Left lung (tissue), 10 donors: ENCODE results near the gene GABRD. TPM values are rescaled to one million over a fixed set of nuclear protein-coding genes. Genes with fewer than 3 reads are reported as not detected.
A peak's percentile ranks its signal among the peaks of the same experiment; 100 is the strongest.

Source experiments
- ATAC-seq: fragments of 200-7000 bp; cut with Tn5 transposase; one replicate; pipeline ENCODE4 v1.9.1; 2020; ENCODE audit warnings: moderate library complexity
- DNase-seq, 4 donors: peaks; one replicate each; pipeline ENCODE4 v3.0.0-alpha.2; 2013 to 2020
- H3K27ac ChIP-seq, 2 donors: fragments of 200-600 bp; sonication (generic) in 1 of 2; one replicate each; pipeline versions ENCODE4 v1.5.0 to v1.8.0; 2020 to 2021
- H3K27me3 ChIP-seq, 2 donors: fragments of 200-600 bp; sonication (generic) in 1 of 2; one replicate each; pipeline versions ENCODE4 v1.5.0 to v1.8.0; 2020 to 2021
- H3K36me3 ChIP-seq, 2 donors: fragments of 200-600 bp; sonication (generic) in 1 of 2; one replicate each; pipeline versions ENCODE4 v1.5.0 to v1.8.0; 2020 to 2021
- H3K4me1 ChIP-seq, 2 donors: fragments of 200-600 bp; one replicate each; pipeline ENCODE4 v1.8.0; 2021
- H3K4me3 ChIP-seq, 2 donors: fragments of 200-600 bp; sonication (generic) in 1 of 2; one replicate each; pipeline versions ENCODE4 v1.5.0 to v1.8.0; 2020 to 2021; ENCODE audit warnings: mild to moderate bottlenecking in 1 of 2
- H3K9me3 ChIP-seq, 2 donors: fragments of 200-600 bp; sonication (generic) in 1 of 2; one replicate each; pipeline versions ENCODE4 v1.5.0 to v1.8.0; 2020 to 2021
- intact Hi-C, 2 donors: fragments of 100-400 bp; cut with DNase I; formaldehyde crosslinking; loops; one replicate each; pipeline versions ENCODE4 v1.11.2 to v1.14.2; 2022
- polyA plus RNA-seq, 6 donors: library from polyadenylated mRNA; unstranded; fragments of 120-200 nt; gene quantifications; one replicate each; pipeline ENCODE4 v1.2.1, GENCODE V29; 2013; ENCODE audit not compliant: insufficient read length in 6 of 6
- total RNA-seq, 2 donors: library from RNA; stranded (reverse); fragmentation: NEBNext Ultra II Directional; extraction: Animal tissue kit (Norgen Biotek cat#: 25700); gene quantifications; one replicate each; pipeline ENCODE4 v1.2.1, GENCODE V29; 2021
- TF ChIP-seq, protein P1 (sequence below), 2 donors: fragments of 200-600 bp; sonication (generic) in 1 of 2; IDR thresholded peaks; one replicate each; pipeline versions ENCODE4 v1.5.0 to v1.8.0; 2021; ENCODE audit warnings: antibody characterized with exemption in 2 of 2
- donor health status: DM: no; HTN: yes; CAD: no.
- donor health status: DM: no; HTN: no; CAD: no.

Gene GABRD
- total and polyA plus RNA-seq, 8 donors: 0.31 to 14.2 (median 9.3) TPM

DNA sequence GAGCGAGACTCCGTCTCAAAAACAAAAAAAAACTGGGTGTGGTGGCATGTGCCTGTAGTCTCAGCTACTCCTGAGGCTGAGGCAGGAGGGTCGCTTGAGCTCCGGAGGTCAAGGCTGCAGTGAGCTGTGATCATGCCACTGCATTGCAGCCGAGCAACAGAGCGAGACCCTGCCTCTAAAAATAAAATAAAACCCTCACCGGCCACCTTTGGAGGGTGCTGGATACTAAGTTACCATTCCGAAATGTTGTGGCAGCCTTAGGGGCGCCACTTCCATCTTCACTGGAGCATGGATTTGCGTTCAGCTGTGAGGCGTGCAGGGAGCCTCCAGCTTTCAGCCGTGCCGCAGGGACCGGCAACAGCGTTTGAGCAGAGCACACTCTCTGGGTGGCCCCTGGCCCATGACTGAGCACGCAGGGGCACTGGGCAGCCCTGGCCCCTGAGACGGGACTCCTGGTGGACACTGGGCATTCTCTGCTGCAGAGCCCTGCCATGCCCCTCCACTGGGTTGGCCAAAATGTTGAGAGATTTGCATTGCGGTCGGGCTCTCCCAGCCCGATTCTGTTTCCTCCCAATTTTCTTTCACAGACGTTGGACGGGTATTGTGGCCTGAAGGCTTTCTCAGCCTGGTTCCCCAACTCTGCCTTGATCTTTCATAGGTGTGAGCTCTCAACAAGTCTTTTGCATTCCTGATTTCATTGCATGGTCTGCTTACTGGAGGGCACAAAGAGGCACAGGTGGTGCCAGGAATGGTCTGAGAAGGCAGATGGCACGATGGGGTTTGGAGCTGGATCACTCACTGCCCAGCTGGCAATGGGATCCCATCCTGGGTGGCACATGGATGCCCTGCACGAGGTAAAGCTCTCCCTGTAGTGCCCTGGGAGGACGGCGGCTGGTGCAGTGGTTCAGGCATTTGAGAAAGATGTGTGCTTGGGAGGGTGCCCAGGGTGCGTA is 9.8 kb upstream of the GABRD start:
- ATAC-seq (no peak), DNase-seq (peak in 1 of 4 donors; percentile 46)
- no peak overlapping the region for H3K4me3 ChIP-seq
- no peak overlapping the region for H3K27ac ChIP-seq
- intact Hi-C loops: no loop called here
- no peaks in the 10 kb centered on the region for H3K4me1 ChIP-seq
- no peaks in the 10 kb centered on the region for H3K36me3 ChIP-seq
- peaks cover under 1 to 87% of the 10 kb centered on the region in 2 donors for H3K27me3 ChIP-seq
- H3K9me3 ChIP-seq: no peaks in the 10 kb centered on the region
- TF ChIP-seq, protein P1, sequence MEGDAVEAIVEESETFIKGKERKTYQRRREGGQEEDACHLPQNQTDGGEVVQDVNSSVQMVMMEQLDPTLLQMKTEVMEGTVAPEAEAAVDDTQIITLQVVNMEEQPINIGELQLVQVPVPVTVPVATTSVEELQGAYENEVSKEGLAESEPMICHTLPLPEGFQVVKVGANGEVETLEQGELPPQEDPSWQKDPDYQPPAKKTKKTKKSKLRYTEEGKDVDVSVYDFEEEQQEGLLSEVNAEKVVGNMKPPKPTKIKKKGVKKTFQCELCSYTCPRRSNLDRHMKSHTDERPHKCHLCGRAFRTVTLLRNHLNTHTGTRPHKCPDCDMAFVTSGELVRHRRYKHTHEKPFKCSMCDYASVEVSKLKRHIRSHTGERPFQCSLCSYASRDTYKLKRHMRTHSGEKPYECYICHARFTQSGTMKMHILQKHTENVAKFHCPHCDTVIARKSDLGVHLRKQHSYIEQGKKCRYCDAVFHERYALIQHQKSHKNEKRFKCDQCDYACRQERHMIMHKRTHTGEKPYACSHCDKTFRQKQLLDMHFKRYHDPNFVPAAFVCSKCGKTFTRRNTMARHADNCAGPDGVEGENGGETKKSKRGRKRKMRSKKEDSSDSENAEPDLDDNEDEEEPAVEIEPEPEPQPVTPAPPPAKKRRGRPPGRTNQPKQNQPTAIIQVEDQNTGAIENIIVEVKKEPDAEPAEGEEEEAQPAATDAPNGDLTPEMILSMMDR (IDR thresholded peaks at IDR 0.05): no peak

DNA sequence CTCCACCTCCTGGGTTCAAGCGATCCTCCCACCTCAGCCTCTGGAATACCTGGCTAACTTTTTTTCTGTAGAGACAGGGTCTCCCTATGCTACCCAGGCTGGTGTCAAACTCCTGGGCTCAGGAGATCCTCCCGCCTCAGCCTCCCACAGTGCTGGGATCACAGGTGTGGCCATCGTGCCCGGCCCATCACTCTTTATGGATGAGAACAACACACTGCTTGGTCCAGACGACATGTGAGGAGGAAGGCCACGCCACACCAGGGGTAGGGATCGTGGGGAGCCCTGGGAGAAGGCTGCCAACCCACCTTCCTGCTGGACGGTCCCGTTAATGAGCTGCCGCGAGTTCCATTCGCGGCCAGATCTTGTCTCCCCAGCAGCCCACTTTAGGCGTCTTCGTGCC is 5.0 kb upstream of the GABRD start:
- no peaks in the 10 kb centered on the region for H3K36me3 ChIP-seq
- H3K27ac ChIP-seq: no peak overlapping the region
- no peaks in the 10 kb centered on the region for H3K9me3 ChIP-seq
- ATAC-seq: no peak
- TF ChIP-seq, protein P1 (IDR thresholded peaks at IDR 0.05): no peak
- no peaks in the 10 kb centered on the region for H3K4me1 ChIP-seq
- peaks cover 4 to 86% of the 10 kb centered on the region in 2 donors for H3K27me3 ChIP-seq
- no peak for DNase-seq
- intact Hi-C loops: no loop called here
- no peak overlapping the region for H3K4me3 ChIP-seq

- peaks cover 10 to 88% of the 10 kb centered on the region in 2 donors for H3K27me3 ChIP-seq
Measured at GRCh38 chr1:2014741-2015735, 4.1 kb upstream of the GABRD start.

DNA sequence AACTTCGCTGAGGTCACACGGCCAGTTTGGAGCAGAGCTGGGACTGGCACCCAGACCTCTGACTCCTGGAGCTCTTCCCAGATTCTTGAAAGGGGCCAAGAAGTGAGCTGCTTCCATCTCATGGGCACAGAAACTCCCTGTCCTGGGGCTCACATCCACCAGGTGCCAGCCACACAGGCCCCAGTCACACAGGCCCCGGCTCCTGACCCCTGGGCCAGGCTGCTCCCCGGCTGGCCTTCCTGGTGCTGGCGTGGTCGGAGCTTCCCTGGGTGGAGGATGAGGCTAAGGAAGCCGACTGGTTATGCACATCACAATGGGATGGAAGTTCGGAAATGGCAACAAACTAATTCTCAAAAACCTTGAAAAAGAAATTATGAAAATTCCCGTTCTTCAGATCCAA is 3.0 kb upstream of the GABRD start:
- intact Hi-C loops: no loop called here
- TF ChIP-seq, protein P1 (IDR thresholded peaks at IDR 0.05): no peak
- Histone ChIP-seq H3K27me3 (peaks cover 18 to 90% of the 10 kb centered on the region in 2 donors), H3K4me1 (peaks cover 0 to 6% of the 10 kb centered on the region in 2 donors), H3K36me3 (no peaks in the 10 kb centered on the region), H3K4me3 (no peak overlapping the region), H3K27ac (no peak overlapping the region), H3K9me3 (no peaks in the 10 kb centered on the region)
- ATAC-seq (no peak), DNase-seq (no peak)

More at GRCh38 chr1:2014741-2015735, 4.1 kb upstream of the GABRD start:
- TF ChIP-seq, protein P1 (IDR thresholded peaks at IDR 0.05): no peak
- DNase-seq (no peak), ATAC-seq (no peak)
- no peak overlapping the region for H3K27ac ChIP-seq
- no peaks in the 10 kb centered on the region for H3K36me3 ChIP-seq
- H3K4me1 ChIP-seq: peaks cover 0 to 6% of the 10 kb centered on the region in 2 donors
- no peaks in the 10 kb centered on the region for H3K9me3 ChIP-seq
- intact Hi-C loops: no loop called here
- H3K4me3 ChIP-seq: no peak overlapping the region
